Activated CD4-positive, alpha-beta T cell treated with anti-CD3 and anti-CD28 coated beads, Interleukin-2, amount 50 U/mL, for 4 hours (primary cell): ENCODE measurements around the gene COBL.
"Not testable (repeated sequence)": the region's sequence is repeated elsewhere in the genome, so short reads cannot be mapped to it uniquely, and the experiment has no call there.

Experiments
- DNase-seq, 2 experiments: peaks; one replicate each; pipeline ENCODE4 v3.0.0-alpha.2; 2020

Gene COBL

GRCh38 chr7:51229620-51230323 lies 86.8 kb downstream of the COBL start:
- no peak for DNase-seq

- no peak for DNase-seq
Measured at GRCh38 chr7:51229106-51229537, 87.5 kb downstream of the COBL start.

- no peak for DNase-seq
Measured at GRCh38 chr7:51228386-51228958, 88.1 kb downstream of the COBL start.

GRCh38 chr7:51227861-51228260 lies 88.7 kb downstream of the COBL start:
- no peak for DNase-seq

- DNase-seq, result no peak
Measured at GRCh38 chr7:51226916-51227535, 89.6 kb downstream of the COBL start.

GRCh38 chr7:51226063-51226755 lies 90.4 kb downstream of the COBL start:
- DNase-seq, result no peak

GRCh38 chr7:51224811-51225595 lies 91.6 kb downstream of the COBL start:
- DNase-seq, result no peak

- DNase-seq, result no peak
Measured at GRCh38 chr7:51223505-51223904, 93.1 kb downstream of the COBL start.

GRCh38 chr7:51222916-51223315 lies 93.7 kb downstream of the COBL start:
- no peak for DNase-seq

GRCh38 chr7:51220226-51220625 lies 96.4 kb downstream of the COBL start:
- no peak for DNase-seq

- no peak for DNase-seq
Measured at GRCh38 chr7:51219261-51219988, 97.2 kb downstream of the COBL start.

- DNase-seq, result no peak
Measured at GRCh38 chr7:51217804-51218203, 98.8 kb downstream of the COBL start.

- no peak for DNase-seq
Measured at GRCh38 chr7:51214098-51214497, 102.5 kb downstream of the COBL start.

- no peak for DNase-seq
Measured at GRCh38 chr7:51213618-51214017, 103.0 kb downstream of the COBL start.

GRCh38 chr7:51210766-51211165 lies 105.8 kb downstream of the COBL start:
- no peak for DNase-seq

GRCh38 chr7:51209426-51209825 lies 107.2 kb downstream of the COBL start:
- no peak for DNase-seq

- not testable (repeated sequence) for DNase-seq
Measured at GRCh38 chr7:51208125-51208524, 108.5 kb downstream of the COBL start.

- no peak for DNase-seq
Measured at GRCh38 chr7:51198654-51199053, 118.0 kb downstream of the COBL start.

GRCh38 chr7:51190969-51191368 lies 125.6 kb downstream of the COBL start:
- DNase-seq, result no peak

- no peak for DNase-seq
Measured at GRCh38 chr7:51189777-51190176, 126.8 kb downstream of the COBL start.

- no peak for DNase-seq
Measured at GRCh38 chr7:51188987-51189386, 127.6 kb downstream of the COBL start.

GRCh38 chr7:51187941-51188340 lies 128.7 kb downstream of the COBL start:
- no peak for DNase-seq
